ENCODE data around the gene PLAC1.

DNA sequence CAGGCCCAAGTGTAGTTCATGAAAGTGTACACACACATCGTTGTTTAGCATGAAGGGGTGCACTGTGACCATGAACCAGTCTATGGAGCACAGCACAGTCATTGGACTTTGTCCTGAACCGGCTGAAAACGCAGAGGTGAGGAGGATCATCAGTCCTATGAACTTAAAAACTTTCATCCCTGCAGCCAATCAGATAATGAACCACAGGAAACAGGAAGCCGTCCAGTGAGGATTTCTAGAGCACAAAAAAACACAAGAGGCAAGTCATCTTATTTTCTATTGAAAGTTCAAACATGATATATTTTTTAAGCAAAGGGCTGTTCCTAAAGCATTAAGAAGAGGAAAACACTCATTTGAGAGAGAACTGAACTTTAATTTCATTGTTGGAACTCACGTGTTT lies 91.8 kb downstream of the PLAC1 start:
- TF ChIP-seq, protein P1, sequence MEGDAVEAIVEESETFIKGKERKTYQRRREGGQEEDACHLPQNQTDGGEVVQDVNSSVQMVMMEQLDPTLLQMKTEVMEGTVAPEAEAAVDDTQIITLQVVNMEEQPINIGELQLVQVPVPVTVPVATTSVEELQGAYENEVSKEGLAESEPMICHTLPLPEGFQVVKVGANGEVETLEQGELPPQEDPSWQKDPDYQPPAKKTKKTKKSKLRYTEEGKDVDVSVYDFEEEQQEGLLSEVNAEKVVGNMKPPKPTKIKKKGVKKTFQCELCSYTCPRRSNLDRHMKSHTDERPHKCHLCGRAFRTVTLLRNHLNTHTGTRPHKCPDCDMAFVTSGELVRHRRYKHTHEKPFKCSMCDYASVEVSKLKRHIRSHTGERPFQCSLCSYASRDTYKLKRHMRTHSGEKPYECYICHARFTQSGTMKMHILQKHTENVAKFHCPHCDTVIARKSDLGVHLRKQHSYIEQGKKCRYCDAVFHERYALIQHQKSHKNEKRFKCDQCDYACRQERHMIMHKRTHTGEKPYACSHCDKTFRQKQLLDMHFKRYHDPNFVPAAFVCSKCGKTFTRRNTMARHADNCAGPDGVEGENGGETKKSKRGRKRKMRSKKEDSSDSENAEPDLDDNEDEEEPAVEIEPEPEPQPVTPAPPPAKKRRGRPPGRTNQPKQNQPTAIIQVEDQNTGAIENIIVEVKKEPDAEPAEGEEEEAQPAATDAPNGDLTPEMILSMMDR (IDR thresholded peaks at IDR 0.05; ENCODE audit: low read depth, low read length): no peak
- TF ChIP-seq EZH2phosphoT487 (IDR thresholded peaks at IDR 0.05; ENCODE audit: low read depth): no peak

Data from OCI-LY3 (cell line).